SJSA1 (cell line): ENCODE results near the gene CTSO. TPM values are rescaled to one million over a fixed set of nuclear protein-coding genes. Genes with fewer than 3 reads are reported as not detected.
"Not testable (repeated sequence)": the region's sequence is repeated elsewhere in the genome, so short reads cannot be mapped to it uniquely, and the experiment has no call there.

Source experiments
- DNase-seq, 2 experiments: peaks; one replicate each; pipeline ENCODE4 v3.0.0-alpha.2; 2015 to 2020; ENCODE audit warnings: low spot score in 2 of 2, low read depth in 1 of 2
- H3K27ac ChIP-seq: fragments of 250-450 bp; sonication (Bioruptor Pico); 2 replicates; pipeline ENCODE4 v1.5.1; 2020; ENCODE audit warnings: mild to moderate bottlenecking, moderate library complexity
- H3K27me3 ChIP-seq: fragments of 250-450 bp; sonication (Bioruptor Pico); replicated peaks from 2 replicates; pipeline ENCODE4 v1.5.1; 2020; ENCODE audit warnings: mild to moderate bottlenecking, moderate library complexity
- H3K36me3 ChIP-seq: fragments of 250-450 bp; sonication (Bioruptor Pico); 2 replicates; pipeline ENCODE4 v1.5.1; 2020; ENCODE audit warnings: mild to moderate bottlenecking
- H3K4me1 ChIP-seq: fragments of 250-450 bp; sonication (Bioruptor Pico); replicated peaks from 2 replicates; pipeline ENCODE4 v1.6.1; 2021; ENCODE audit warnings: mild to moderate bottlenecking
- H3K4me3 ChIP-seq: fragments of 250-450 bp; sonication (Bioruptor Pico); 2 replicates; pipeline ENCODE4 v1.5.1; 2020; ENCODE audit warnings: mild to moderate bottlenecking
- H3K9me3 ChIP-seq: fragments of 250-450 bp; sonication (Bioruptor Pico); replicated peaks from 2 replicates; pipeline ENCODE4 v1.5.1; 2020; ENCODE audit warnings: mild to moderate bottlenecking
- total RNA-seq: library from RNA; depleted of rRNA; stranded (reverse); fragments of >200 nt; shearing (Covaris generic); gene quantifications from 2 replicates; pipeline ENCODE4 v1.2.3, GENCODE V29; 2014

The CTSO gene
- total RNA-seq, 1 experiment from 2014 or later, result 10.7 TPM

DNA sequence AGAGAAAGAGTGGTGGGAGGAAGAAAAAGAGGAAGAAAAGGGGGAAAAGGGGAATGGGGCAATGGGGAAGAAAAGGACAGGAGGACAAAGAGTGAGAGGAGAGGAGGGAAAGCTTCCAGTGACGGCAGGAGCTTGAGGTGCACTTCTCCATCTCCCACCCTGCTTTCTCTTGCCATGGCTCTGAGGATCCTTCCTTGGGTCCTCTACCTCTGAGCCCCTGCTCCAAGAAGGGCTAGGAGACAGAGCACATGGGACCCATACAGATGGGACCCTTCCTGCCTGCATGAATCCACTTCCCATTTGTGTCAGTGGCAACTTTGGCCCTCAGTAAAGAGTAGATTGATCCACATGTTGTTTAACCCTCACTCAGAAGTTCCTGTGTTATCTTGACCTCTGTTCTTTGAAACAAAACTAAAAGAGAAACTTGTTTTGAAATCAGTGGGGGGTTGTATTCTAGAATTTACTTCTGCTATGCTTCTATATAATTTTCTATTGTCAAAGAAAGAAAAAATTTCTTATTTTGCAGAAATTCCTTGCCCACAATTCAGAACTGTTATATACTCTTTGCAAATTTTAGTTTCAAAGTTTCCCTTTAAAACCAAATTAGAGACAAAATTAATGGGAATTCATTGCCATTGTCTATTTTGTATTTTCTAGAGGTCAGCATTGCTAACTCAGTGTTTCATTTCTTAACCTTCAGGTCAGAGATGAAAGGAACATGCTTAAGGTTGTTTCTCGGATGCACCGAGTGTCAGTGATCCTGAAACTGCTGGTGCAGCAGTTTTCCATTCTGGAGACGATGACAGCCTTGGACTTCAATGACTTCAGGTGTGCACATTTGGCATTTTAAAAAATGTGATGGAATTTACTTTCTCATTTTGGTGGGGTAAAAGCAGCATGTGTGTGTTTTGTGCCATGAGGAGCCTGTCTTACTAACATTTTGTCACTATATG, 45.2 kb downstream of the CTSO start:
- Histone ChIP-seq H3K4me1 (peaks cover 5% of the 10 kb centered on the region), H3K27ac (no peak overlapping the region), H3K9me3 (no peaks in the 10 kb centered on the region), H3K27me3 (no peaks in the 10 kb centered on the region), H3K4me3 (no peak overlapping the region), H3K36me3 (no peaks in the 10 kb centered on the region)
- no peak for DNase-seq

DNA sequence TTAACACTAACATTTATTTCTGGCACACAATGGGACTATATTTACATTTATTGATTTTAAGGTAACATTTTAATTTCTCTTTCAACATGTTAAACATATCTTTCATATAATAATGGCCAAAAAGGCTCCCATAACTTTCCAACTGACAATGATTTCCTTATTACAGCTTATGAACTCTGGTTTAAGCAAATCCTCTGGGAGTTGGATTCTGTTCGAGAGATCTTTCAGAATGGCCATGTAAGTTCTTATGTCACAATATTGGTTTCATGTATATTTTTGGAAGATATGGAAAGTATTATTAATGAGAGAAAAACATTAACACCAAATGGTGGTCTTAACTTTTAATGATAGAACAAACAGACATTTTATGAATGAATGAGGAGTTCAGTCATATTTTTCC, 46.1 kb downstream of the CTSO start:
- no peaks in the 10 kb centered on the region for H3K27me3 ChIP-seq
- DNase-seq, result no peak
- H3K27ac ChIP-seq, result no peak overlapping the region
- H3K36me3 ChIP-seq, result no peaks in the 10 kb centered on the region
- no peaks in the 10 kb centered on the region for H3K9me3 ChIP-seq
- H3K4me3 ChIP-seq, result no peak overlapping the region
- peaks cover 5% of the 10 kb centered on the region for H3K4me1 ChIP-seq

GRCh38 chr4:155906554-155907247, 47.0 kb downstream of the CTSO start:
- 0 out of 2 replicates have a peak overlapping the region, but pooled peaks have one; percentile 10 for H3K27ac ChIP-seq

GRCh38 chr4:155904331-155904730, 49.3 kb downstream of the CTSO start:
- Histone ChIP-seq H3K4me1 (peaks cover 5% of the 10 kb centered on the region), H3K27ac (no peak overlapping the region), H3K36me3 (no peaks in the 10 kb centered on the region), H3K9me3 (no peaks in the 10 kb centered on the region), H3K4me3 (no peak overlapping the region), H3K27me3 (no peaks in the 10 kb centered on the region)
- DNase-seq, result no peak

More at GRCh38 chr4:155906554-155907247, 47.0 kb downstream of the CTSO start:
- DNase-seq, result peak; percentile 50 to 71
- Histone ChIP-seq H3K4me1 (peaks cover 5% of the 10 kb centered on the region), H3K36me3 (no peaks in the 10 kb centered on the region), H3K27me3 (no peaks in the 10 kb centered on the region), H3K9me3 (no peaks in the 10 kb centered on the region), H3K4me3 (no peak overlapping the region)

GRCh38 chr4:155903453-155903852, 50.2 kb downstream of the CTSO start, which contains the start of gene TDO2:
Gene TDO2, plus strand, starts transcription at chr4:155903696. Its CDS starts 63 bp downstream, at chr4:155903759.
- Histone ChIP-seq H3K36me3 (no peaks in the 10 kb centered on the region), H3K27me3 (no peaks in the 10 kb centered on the region), H3K9me3 (no peaks in the 10 kb centered on the region), H3K4me3 (no peak within 1 kb of the TSS), H3K27ac (no peak within 1 kb of the TSS), H3K4me1 (peaks cover 5% of the 10 kb centered on the region)
- no peak for DNase-seq

DNA sequence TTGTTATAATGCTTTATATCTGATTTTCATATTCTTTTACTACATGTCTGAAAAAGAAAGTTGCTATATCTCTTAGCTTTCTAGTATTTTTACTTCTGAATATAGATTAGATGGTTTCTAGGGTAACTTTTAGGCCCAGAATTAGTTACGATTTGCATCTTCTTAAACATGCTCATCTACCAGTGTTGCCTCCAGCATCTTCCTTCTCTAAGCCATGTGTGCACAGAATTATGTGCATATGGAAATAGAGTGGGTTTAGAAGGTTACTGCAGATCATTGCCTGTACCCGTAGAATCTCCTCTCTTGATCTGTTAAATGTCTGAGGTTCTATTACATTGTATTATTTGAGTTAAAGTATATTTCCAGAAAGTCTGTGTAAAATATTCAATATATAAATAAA, 52.7 kb downstream of the CTSO start:
- no peak for DNase-seq
- no peak overlapping the region for H3K4me3 ChIP-seq
- no peaks in the 10 kb centered on the region for H3K9me3 ChIP-seq
- no peaks in the 10 kb centered on the region for H3K27me3 ChIP-seq
- no peaks in the 10 kb centered on the region for H3K4me1 ChIP-seq
- no peaks in the 10 kb centered on the region for H3K36me3 ChIP-seq
- no peak overlapping the region for H3K27ac ChIP-seq

DNA sequence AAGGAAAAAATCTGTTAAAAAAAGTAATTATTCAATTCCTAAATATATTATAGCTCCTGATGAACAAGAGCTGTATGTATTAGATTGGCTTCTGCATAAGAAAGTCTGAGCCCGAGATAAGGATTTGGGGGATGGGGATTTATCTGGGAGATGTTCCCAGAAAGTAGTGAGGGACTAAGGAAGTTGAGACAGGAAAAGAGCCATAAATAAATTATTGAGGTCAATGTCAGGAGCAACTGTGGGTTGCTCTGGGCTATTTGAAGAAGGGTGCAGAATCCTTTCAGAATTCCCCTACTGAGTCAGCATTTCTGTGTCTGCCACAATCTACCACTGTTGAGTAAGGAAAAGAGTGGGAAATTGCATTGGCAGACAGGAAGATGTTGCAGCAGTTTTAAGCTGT, 53.3 kb downstream of the CTSO start:
- H3K27ac ChIP-seq, result no peak overlapping the region
- no peak overlapping the region for H3K4me3 ChIP-seq
- H3K27me3 ChIP-seq, result no peaks in the 10 kb centered on the region
- peak in 1 of 2 experiments; percentile 7 for DNase-seq
- H3K36me3 ChIP-seq, result no peaks in the 10 kb centered on the region
- H3K9me3 ChIP-seq, result no peaks in the 10 kb centered on the region
- H3K4me1 ChIP-seq, result no peaks in the 10 kb centered on the region

- Histone ChIP-seq H3K27ac (no peak overlapping the region), H3K4me3 (no peak overlapping the region), H3K9me3 (no peaks in the 10 kb centered on the region), H3K4me1 (no peaks in the 10 kb centered on the region), H3K27me3 (no peaks in the 10 kb centered on the region), H3K36me3 (no peaks in the 10 kb centered on the region)
- DNase-seq, result no peak
Observed at GRCh38 chr4:155899891-155900290, 53.8 kb downstream of the CTSO start.

DNA sequence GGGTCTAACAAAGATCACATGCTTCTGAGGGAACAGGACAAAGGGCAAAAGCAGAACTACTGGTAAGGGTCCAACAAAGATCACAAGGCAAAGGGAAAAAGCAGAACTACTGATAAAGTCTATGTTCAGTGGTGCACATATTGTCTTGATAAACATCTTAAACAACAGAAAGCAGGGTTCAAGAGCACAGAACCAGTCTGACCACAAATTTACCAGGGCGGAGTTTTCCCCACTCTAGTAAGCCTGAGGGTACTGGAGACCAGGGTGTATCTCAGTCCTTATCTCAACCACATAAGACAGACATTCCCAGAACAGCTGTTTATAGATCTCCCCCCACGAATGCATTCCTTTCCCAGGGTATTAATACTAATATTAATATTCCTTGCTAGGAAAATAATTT, 55.3 kb downstream of the CTSO start:
- not testable (repeated sequence) for H3K27ac ChIP-seq, H3K36me3 ChIP-seq, H3K27me3 ChIP-seq, H3K4me1 ChIP-seq, H3K9me3 ChIP-seq, DNase-seq, H3K4me3 ChIP-seq

- H3K36me3 ChIP-seq, result no peaks in the 10 kb centered on the region
- H3K4me1 ChIP-seq, result no peaks in the 10 kb centered on the region
- no peak for DNase-seq
- H3K27me3 ChIP-seq, result no peaks in the 10 kb centered on the region
- no peaks in the 10 kb centered on the region for H3K9me3 ChIP-seq
- no peak overlapping the region for H3K4me3 ChIP-seq
- H3K27ac ChIP-seq, result no peak overlapping the region
Observed at GRCh38 chr4:155891058-155891457, 62.6 kb downstream of the CTSO start.

GRCh38 chr4:155889946-155890345, 63.7 kb downstream of the CTSO start:
- H3K27me3 ChIP-seq, result no peaks in the 10 kb centered on the region
- no peak for DNase-seq
- H3K4me3 ChIP-seq, result no peak overlapping the region
- no peaks in the 10 kb centered on the region for H3K9me3 ChIP-seq
- no peaks in the 10 kb centered on the region for H3K4me1 ChIP-seq
- no peaks in the 10 kb centered on the region for H3K36me3 ChIP-seq
- H3K27ac ChIP-seq, result no peak overlapping the region

DNA sequence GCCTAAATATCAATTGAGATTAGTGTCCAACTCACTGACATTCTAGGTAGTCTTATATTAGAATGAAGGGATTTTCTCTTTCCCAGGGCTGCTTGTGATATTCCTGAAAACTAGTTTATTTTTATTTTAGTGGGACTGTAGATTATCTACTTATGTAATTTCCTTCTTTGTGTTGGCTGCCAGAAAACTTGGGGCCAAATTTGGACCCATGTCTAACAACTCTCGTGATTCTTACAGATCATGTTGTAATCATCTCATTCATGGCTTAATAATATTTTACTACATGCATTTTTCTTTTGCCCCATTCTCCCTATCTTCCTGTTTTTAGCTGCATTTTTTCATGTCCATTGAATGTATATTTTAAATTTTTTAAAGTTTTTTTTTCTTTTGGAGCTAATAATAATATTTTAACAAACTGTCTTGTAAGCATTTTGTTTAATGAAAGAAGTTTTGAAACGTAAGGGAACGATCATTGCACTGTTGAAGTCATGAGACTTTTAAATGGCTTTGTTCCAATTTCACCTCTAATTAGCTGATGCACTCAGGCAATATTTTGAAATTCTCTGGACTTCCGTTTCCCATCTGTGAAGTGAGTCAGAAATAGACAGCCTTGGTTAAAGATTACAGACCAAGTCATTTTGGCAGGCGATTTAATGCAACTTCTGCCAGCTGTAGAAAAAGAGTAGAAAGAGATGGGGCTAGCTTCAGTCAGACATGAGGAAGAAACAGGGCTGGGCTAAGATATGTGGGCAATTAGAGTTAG, 64.5 kb downstream of the CTSO start:
- Histone ChIP-seq H3K9me3 (no peaks in the 10 kb centered on the region), H3K4me1 (no peaks in the 10 kb centered on the region), H3K4me3 (no peak overlapping the region), H3K27ac (no peak overlapping the region), H3K27me3 (no peaks in the 10 kb centered on the region), H3K36me3 (no peaks in the 10 kb centered on the region)
- DNase-seq, result no peak

GRCh38 chr4:155887847-155888570, 65.7 kb downstream of the CTSO start:
- no peaks in the 10 kb centered on the region for H3K36me3 ChIP-seq
- no peak overlapping the region for H3K4me3 ChIP-seq
- H3K27ac ChIP-seq, result no peak overlapping the region
- no peaks in the 10 kb centered on the region for H3K27me3 ChIP-seq
- no peak for DNase-seq
- no peaks in the 10 kb centered on the region for H3K4me1 ChIP-seq
- H3K9me3 ChIP-seq, result no peaks in the 10 kb centered on the region
